Islet precursor cell (in vitro differentiated cells): ENCODE results near the gene CNNM2.
A peak's percentile ranks its signal among the peaks of the same experiment; 100 is the strongest.
"Not testable (repeated sequence)": the region's sequence is repeated elsewhere in the genome, so short reads cannot be mapped to it uniquely, and the experiment has no call there.

Source experiments
- DNase-seq: peaks from one replicate; pipeline ENCODE4 v3.0.0-alpha.2; 2018

The CNNM2 gene

GRCh38 chr10:102970562-102971340 lies 52.7 kb downstream of the CNNM2 start:
- DNase-seq: no peak

- no peak for DNase-seq
These were observed 57.6 kb downstream of the CNNM2 start for GRCh38 chr10:102975483-102976379.

GRCh38 chr10:102976380-102976726 lies 58.3 kb downstream of the CNNM2 start:
- DNase-seq: not testable (repeated sequence)

GRCh38 chr10:102982296-102982695 lies 64.2 kb downstream of the CNNM2 start:
- no peak for DNase-seq

- no peak for DNase-seq
These were observed 66.0 kb downstream of the CNNM2 start for GRCh38 chr10:102984086-102984485.

- no peak for DNase-seq
These were observed 67.7 kb downstream of the CNNM2 start for GRCh38 chr10:102985811-102986210.

GRCh38 chr10:102988404-102989314 lies 70.6 kb downstream of the CNNM2 start:
- DNase-seq: no peak

GRCh38 chr10:102994531-102995295 lies 76.6 kb downstream of the CNNM2 start:
- no peak for DNase-seq

GRCh38 chr10:102996876-102997275 lies 78.8 kb downstream of the CNNM2 start:
- DNase-seq: no peak

GRCh38 chr10:102997998-102998397 lies 79.9 kb downstream of the CNNM2 start:
- DNase-seq: no peak

GRCh38 chr10:102998399-102998907 lies 80.4 kb downstream of the CNNM2 start:
- DNase-seq: no peak

- DNase-seq: not testable (repeated sequence)
These were observed 82.0 kb downstream of the CNNM2 start for GRCh38 chr10:103000050-103000449.

- DNase-seq: no peak
These were observed 88.9 kb downstream of the CNNM2 start for GRCh38 chr10:103007017-103007416.

- no peak for DNase-seq
These were observed 95.3 kb downstream of the CNNM2 start for GRCh38 chr10:103013416-103013815.

- DNase-seq: no peak
These were observed 101.3 kb downstream of the CNNM2 start for GRCh38 chr10:103019425-103019824.

GRCh38 chr10:103021150-103021899 lies 103.2 kb downstream of the CNNM2 start:
- DNase-seq: peak; percentile 71

GRCh38 chr10:103021900-103022293 lies 103.8 kb downstream of the CNNM2 start:
- DNase-seq: no peak

GRCh38 chr10:103025696-103026095 lies 107.6 kb downstream of the CNNM2 start:
- no peak for DNase-seq

- DNase-seq: peak; percentile 40
These were observed 120.5 kb downstream of the CNNM2 start for GRCh38 chr10:103038570-103038969.

- DNase-seq: peak; percentile 60
These were observed 122.3 kb downstream of the CNNM2 start for GRCh38 chr10:103040418-103040817.

GRCh38 chr10:103041391-103041790 lies 123.3 kb downstream of the CNNM2 start:
- DNase-seq: peak; percentile 70
